CD4-positive, alpha-beta T cell treated with Interleukin-4 for 1 hour (primary cell): ENCODE results near the gene ITPRIPL2.

Experiments used
- DNase-seq, 2 donors: peaks; one replicate each; pipeline ENCODE4 v3.0.0-alpha.2; 2020 to 2022

ITPRIPL2 gene

DNA sequence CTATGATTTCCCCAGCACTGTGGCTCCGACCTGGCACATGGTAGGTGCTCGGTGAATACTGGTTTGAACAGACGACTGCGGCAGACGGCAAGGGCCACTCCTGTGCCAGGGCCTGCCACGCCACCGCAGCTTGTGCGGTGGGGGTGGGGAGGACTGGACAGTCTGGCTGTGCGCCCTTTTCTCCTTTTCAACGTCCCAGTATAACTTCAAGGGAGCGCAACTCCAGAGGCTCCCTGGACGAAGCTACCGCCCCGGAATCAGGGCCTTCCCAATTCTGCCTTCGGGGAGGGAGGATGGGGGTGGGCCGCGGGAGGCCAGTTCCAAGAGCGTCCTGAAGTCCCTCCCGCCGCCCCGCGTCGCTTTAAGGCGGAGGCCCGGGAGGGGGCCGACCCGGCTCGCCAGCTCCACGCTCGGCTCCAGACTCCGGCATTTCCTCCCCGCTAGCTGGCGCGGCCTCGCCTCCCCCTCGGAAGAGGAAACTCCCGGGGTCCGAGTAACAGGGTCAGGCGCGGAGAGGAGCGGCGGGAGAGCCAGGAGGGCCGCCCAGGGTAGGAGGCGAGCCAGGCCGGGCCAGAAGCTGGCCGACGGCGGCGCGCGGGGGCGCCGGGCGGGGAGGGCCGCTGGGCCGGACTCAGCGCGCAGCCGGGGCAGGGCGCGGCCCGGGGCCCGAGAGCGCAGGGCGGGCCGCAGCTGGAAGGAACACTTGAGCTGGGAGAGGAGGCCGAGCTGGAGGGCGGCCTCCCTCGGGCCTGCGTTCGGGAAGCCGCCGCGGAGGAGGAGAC is at the start of gene ITPRIPL2:
TSS of gene ITPRIPL2 (plus strand) at position 388 of the 782 bp plus-strand sequence. CDS start 498 bp downstream, outside the sequence.
- peak in 1 of 2 donors; percentile 38 for DNase-seq

DNA sequence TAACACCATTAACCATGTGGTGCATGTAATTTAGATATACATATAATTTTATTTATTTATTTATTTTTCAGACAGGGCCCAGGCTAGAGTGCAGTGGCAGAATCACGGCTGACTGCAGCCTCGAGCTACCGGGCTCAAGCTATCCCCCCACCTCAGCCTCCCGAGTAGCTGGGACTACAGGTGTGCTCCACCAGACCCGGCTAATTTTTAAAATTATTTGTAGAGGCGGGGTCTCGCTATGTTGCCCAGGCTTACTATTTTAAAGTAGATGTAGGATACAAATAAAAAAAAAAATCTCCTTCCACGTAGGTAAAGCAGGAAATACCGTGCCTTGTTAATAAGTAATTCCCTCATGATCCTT is 46.8 kb upstream of the ITPRIPL2 start:
- DNase-seq = no peak

DNA sequence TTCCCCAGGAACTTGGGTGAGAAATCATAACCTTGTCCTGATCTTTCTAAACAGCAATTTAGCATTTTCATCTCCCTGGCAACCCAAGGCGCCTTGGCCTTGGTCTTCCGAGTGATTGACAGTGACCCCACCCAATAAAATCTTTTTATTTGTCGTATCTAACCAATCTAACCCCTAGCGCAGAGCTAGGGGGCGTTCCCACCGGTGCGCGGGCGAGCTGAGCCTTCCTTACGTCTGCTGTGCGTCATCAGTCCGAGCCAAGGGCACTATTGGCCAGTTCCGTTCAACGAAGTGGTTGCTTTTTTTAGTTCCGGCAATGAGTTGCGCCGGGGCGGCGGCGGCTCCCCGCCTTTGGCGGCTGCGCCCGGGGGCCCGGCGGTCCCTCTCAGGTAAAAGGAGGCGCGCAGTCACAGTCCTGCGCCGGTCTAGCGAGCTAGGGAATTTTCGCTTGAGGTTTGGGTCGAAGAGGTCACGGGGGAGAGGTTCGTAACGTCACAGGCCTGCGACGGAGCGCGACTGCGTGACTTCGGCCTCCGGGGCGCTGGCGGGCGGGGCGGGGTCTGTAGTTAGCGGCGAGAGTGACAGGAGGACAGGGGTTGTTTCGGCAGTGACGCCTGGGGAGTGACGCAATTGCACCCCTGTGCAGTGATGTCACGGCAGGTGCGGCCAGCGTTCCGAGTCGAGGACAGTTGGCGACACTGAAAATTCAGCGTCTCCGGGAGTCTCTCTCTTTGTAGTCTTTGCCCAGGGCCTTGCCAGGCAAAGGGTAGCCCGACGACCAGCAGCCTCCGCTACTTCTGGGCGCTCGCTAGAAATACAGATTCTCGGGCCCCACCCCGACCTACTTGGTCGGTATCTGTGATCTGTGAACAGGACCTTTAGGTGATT is 46.2 kb upstream of the ITPRIPL2 start, which contains the start of gene COQ7:
TSS of gene COQ7 (plus strand) at position 266 of the 888 bp plus-strand sequence. CDS start at position 317, 51 bp downstream.
- DNase-seq = peak; percentile 99 to 100

GRCh38 chr16:19068237-19068815 is 45.4 kb upstream of the ITPRIPL2 start:
- no peak for DNase-seq

GRCh38 chr16:19071811-19072777 is 41.7 kb upstream of the ITPRIPL2 start:
- peak; percentile 60 to 63 for DNase-seq

DNA sequence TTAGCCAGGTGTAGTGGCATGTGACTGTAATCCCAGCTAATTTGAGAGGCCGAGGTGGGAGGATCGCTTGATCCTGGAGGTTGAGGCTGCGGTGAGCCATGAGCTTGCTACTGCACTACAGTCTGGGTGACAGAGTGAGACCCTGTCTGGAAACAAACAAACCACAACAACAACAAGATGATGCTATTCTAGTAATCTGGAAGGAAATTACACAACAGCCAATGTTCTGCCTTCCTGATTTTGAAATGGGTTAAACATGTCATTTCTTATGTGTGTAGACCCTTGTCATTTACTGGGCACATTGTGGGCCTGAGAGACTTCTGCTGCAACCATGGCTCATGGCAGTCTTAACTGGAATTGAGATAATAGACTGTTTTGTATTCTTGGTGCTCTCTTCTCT is 40.4 kb upstream of the ITPRIPL2 start:
- DNase-seq = no peak

- DNase-seq = no peak
These were observed 39.9 kb upstream of the ITPRIPL2 start for GRCh38 chr16:19073863-19074262.

- DNase-seq = no peak
These were observed 38.3 kb upstream of the ITPRIPL2 start for GRCh38 chr16:19075511-19075910.

- DNase-seq = no peak
These were observed 35.9 kb upstream of the ITPRIPL2 start for GRCh38 chr16:19077879-19078278.

GRCh38 chr16:19083670-19084069 is 30.1 kb upstream of the ITPRIPL2 start:
- no peak for DNase-seq

DNA sequence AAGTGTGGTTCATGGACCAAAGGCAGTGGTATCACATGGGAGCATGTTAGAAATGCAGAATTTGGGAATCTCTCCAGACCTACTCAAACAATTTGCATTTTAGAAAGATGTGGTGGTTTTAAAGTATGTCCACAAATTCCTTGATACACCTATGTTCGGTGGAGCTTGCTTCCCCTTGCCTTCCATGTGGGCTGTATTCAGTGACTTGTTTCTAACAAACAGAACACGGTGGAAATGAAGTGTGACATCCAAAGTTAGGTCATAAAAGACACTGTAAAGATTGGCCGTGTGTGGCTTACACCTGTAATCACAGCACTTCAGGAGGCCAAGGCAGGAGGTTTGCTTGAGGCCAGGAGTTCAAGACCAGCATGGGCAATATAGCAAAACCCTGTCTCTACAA is 29.6 kb upstream of the ITPRIPL2 start:
- DNase-seq = no peak

DNA sequence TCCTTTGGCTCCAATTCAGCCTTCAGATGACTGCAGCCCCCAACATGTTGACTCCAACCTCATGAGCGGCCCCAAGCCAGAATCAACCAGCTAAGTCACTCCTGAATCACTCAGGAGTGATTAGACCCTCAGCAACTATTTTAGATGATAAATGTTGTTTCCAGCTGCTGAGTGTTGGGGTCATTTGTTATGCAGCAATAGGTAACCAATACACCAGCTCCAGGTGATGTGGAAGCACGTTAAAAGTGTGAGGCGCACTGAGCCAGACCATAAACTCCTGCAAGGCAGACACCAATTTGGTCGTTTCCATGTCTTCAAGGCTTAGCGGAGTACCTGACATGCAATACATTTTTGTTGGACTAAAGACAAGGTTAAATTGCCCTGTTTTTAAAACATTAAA is 28.9 kb upstream of the ITPRIPL2 start:
- DNase-seq = no peak

DNA sequence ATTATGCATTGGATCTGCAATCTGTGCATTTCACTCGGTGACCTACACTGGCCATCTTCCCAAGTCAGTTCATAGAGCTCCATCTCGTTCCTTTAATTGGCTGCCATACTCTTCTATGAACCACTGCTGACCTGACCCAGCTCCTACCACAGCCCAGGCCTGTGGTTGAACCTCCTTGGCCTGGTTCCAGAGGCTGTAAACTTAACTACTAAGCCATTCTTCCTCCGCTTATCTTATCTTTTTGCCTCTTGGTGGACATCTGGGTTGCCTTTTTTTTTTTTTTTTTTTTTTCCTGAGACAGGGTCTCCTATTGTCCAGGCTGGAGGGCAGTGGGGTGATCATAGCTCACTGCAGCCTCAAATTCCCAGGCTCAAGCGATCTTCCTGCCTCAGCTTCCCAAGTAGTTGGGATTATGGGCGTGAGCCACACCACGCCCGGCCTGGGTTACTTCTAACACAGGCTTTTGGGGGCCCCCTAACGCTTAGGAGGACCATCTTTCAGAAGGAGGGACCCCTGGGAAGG is 28.0 kb upstream of the ITPRIPL2 start:
- DNase-seq = no peak

DNA sequence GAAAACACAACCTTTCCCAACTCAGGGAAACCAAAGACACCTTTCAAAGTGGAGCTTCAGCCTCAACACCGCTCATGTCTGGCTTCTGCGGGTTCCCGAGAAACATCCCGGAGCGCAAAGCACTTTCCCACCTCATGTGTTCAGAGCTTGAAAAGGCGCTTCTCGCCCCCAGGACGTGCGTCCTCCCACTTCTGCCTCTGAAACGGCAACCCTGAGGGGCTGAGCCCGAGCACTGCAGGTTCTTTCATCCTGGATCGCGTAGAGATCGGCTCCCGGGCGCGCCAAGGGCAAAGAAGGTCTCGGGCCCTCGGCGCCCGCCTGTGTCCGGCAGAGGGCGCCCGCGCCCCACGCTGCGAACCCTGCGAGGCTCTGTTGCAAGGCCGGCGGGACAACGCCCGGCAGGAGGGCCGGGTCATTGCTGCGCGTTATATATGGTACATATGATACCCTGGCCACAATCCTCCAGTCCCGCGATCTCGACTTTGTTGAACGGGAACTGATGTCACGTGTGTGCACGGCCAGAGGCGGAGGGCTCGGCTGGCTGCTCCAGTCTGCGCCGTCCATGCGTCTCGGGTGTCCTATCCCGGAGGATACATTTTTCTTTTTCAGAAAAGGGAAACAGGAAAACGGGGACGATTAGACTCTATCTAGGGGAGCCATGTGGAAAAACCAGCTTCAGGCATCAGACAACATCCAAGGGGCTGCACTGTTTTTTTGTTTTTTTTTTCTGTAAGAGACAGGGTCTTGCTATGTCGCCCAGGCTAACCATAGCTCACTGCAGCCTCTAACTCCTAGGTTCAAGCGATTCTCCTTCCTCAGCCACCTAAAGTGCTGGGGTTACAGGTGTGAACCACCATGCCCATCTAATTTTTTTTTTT is 27.2 kb upstream of the ITPRIPL2 start:
- DNase-seq = peak; percentile 76 to 81

- no peak for DNase-seq
These were observed 25.3 kb upstream of the ITPRIPL2 start for GRCh38 chr16:19088341-19088916.

GRCh38 chr16:19089410-19089955 is 24.3 kb upstream of the ITPRIPL2 start:
- no peak for DNase-seq

DNA sequence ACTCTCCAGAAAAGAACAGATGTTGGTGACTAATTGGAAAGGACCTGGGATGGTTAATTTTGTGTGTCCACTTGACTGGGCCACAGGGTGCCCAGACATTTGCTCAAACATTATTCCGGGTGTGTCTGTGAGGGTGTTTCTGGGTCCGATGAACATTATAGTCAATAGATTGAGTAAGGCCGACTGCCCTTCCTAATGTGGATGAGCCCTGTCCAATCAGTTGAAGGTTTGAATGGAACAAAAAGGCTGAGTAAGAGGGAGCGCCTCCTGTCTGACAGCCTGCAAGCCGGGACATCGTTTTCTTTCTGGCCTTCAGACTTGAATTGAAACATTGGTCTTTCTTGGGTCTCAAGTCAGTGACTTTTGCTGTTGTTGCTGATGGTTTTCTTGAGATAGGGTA is 22.8 kb upstream of the ITPRIPL2 start:
- DNase-seq = no peak

DNA sequence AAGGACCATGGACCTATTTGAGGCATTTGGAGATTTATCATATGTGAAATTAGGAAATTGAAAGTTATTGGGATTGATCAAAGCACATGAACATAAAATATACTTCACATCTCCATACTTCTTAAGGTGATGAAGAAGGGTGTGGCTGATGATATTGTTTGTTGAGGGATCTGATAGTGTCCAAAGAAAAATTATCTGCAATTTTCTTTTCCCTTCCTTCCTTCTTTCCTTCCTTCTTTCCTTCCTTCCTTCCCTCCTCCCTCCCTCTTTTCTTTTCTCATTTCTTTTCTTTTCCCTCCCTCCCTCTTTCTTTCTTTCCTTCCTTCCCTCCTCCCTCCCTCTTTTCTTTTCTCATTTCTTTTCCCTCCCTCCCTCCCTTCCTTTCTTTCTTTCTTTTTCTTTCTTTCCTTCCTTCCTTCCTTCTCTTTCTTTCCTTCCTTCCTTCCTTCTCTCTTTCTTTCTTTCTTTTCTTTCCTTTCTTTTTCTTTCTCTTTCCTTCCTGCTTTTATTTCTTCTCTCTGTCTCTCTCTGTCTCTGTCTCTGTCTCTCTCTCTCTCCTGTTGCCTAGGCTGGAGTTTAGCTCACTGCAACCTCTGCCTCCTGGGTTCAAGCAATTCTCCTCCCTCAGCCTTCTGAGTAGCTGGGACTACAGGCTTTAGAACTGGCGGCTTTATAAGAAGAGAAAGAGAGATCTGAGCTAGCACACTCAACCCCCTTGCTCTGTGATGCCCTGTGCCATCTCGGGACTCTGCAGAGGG is 20.9 kb upstream of the ITPRIPL2 start:
- DNase-seq = no peak
